HG03354 (cell line): ENCODE data around the gene SMARCD1.
"Not testable (repeated sequence)": the region's sequence is repeated elsewhere in the genome, so short reads cannot be mapped to it uniquely, and the experiment has no call there.

Experiments used
- ATAC-seq: cut with Tn5 transposase; IDR thresholded peaks from one replicate; pipeline ENCODE4 v1.9.1; 2021; ENCODE audit warnings: mild to moderate bottlenecking; ENCODE audit not compliant: unreplicated experiment, poor library complexity, severe bottlenecking

The SMARCD1 gene

GRCh38 chr12:50074936-50075807 is 10.0 kb upstream of the SMARCD1 start:
- ATAC-seq: peak; percentile 86

- ATAC-seq: no peak
Measured at GRCh38 chr12:50075808-50076170, 9.4 kb upstream of the SMARCD1 start.

- ATAC-seq: no peak
Measured at GRCh38 chr12:50077099-50077498, 8.0 kb upstream of the SMARCD1 start.

GRCh38 chr12:50078281-50078680 is 6.9 kb upstream of the SMARCD1 start:
- no peak for ATAC-seq

GRCh38 chr12:50079771-50080170 is 5.4 kb upstream of the SMARCD1 start:
- ATAC-seq: no peak

GRCh38 chr12:50081096-50081808 is 3.9 kb upstream of the SMARCD1 start:
- no peak for ATAC-seq

GRCh38 chr12:50082644-50083043 is 2.5 kb upstream of the SMARCD1 start:
- no peak for ATAC-seq

- no peak for ATAC-seq
Measured at GRCh38 chr12:50083301-50083700, 1.8 kb upstream of the SMARCD1 start.

GRCh38 chr12:50084409-50084774 is 750 bp upstream of the SMARCD1 start:
- ATAC-seq: not testable (repeated sequence)

GRCh38 chr12:50085615-50086072 is 502 bp downstream of the SMARCD1 start:
- peak; percentile 18 for ATAC-seq

GRCh38 chr12:50086148-50086547 is 1.0 kb downstream of the SMARCD1 start:
- no peak for ATAC-seq

- no peak for ATAC-seq
Measured at GRCh38 chr12:50087151-50087550, 2.0 kb downstream of the SMARCD1 start.

- ATAC-seq: no peak
Measured at GRCh38 chr12:50087995-50088394, 2.9 kb downstream of the SMARCD1 start.

- peak; percentile 32 for ATAC-seq
Measured at GRCh38 chr12:50088577-50089335, 3.6 kb downstream of the SMARCD1 start.

GRCh38 chr12:50089730-50090129 is 4.6 kb downstream of the SMARCD1 start:
- ATAC-seq: no peak

- ATAC-seq: no peak
Measured at GRCh38 chr12:50090391-50090790, 5.2 kb downstream of the SMARCD1 start.

- no peak for ATAC-seq
Measured at GRCh38 chr12:50097952-50098351, 12.8 kb downstream of the SMARCD1 start.

GRCh38 chr12:50099302-50100008 is 14.3 kb downstream of the SMARCD1 start:
- no peak for ATAC-seq

GRCh38 chr12:50100561-50100960 is 15.4 kb downstream of the SMARCD1 start:
- no peak for ATAC-seq

- no peak for ATAC-seq
Measured at GRCh38 chr12:50101663-50102062, 16.5 kb downstream of the SMARCD1 start.
